ENCODE results near the gene UBR3.

Gene UBR3

DNA sequence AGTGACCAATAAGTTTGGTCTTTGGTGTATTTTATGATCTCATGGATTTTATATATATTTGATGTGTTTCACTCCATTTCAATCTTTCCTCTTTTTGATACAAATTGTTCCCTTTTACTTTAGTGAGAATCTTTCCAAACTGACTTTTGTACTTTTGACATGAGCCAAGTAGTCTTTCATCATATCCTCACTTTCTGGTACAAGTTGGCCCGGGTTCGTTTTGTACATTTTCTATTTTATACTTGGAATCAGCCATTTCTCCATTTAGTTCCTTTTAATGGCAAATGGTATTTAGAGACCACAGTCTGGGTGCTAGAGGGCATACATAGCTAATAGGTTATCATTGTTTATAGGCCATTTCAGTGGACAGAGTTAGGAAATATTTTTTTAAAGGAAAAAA lies 202.8 kb downstream of the UBR3 start:
- no peak for DNase-seq (ENCODE audit: extremely low read depth, low read depth)
- TF ChIP-seq, protein P1, sequence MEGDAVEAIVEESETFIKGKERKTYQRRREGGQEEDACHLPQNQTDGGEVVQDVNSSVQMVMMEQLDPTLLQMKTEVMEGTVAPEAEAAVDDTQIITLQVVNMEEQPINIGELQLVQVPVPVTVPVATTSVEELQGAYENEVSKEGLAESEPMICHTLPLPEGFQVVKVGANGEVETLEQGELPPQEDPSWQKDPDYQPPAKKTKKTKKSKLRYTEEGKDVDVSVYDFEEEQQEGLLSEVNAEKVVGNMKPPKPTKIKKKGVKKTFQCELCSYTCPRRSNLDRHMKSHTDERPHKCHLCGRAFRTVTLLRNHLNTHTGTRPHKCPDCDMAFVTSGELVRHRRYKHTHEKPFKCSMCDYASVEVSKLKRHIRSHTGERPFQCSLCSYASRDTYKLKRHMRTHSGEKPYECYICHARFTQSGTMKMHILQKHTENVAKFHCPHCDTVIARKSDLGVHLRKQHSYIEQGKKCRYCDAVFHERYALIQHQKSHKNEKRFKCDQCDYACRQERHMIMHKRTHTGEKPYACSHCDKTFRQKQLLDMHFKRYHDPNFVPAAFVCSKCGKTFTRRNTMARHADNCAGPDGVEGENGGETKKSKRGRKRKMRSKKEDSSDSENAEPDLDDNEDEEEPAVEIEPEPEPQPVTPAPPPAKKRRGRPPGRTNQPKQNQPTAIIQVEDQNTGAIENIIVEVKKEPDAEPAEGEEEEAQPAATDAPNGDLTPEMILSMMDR (IDR thresholded peaks at IDR 0.05; ENCODE audit: low read depth, low read length) = no peak

DNA sequence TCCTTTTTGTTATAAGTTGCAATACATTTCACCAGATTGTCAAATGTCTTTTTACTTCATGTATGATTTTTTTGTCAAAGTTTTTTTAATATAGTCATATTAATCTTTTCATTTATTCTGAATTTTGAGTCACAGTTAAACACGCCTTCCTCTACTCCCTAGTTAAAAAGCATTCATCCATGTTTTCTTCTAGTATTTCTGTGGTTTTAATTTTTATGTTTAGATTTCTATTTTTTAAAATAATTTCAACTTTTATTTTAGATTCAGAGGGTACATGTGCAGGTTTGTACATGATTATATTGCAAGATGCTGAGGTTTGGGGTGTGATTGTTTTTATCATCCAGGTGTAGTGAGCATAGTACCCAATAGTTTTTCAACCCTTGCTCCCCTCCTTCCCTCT lies 204.0 kb downstream of the UBR3 start:
- TF ChIP-seq, protein P1 (IDR thresholded peaks at IDR 0.05; ENCODE audit: low read depth, low read length) = no peak

DNA sequence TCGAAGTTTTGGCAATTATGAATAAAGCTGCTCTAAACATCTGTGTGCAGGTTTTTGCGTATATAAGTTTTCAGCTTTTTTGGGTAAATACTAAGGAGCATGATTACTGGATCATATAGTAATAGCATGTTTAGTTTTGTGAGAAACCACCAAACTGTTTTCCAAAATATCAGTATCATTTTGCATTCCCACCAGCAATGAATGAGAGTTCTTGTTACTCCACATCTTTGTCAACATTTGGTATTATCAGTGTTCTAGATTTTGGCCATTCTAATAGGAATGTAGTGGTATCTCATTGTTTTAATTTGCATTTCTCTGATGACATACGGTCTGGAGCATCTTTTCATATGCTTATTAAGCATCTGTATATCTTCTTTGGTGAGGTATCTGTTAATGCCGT lies 207.3 kb downstream of the UBR3 start:
- TF ChIP-seq, protein P1 (IDR thresholded peaks at IDR 0.05; ENCODE audit: low read depth, low read length) = no peak
- DNase-seq (ENCODE audit: extremely low read depth, low read depth) = no peak

More for the DNA sequence above, 204.0 kb downstream of the UBR3 start:
- DNase-seq (ENCODE audit: extremely low read depth, low read depth) = no peak

DNA sequence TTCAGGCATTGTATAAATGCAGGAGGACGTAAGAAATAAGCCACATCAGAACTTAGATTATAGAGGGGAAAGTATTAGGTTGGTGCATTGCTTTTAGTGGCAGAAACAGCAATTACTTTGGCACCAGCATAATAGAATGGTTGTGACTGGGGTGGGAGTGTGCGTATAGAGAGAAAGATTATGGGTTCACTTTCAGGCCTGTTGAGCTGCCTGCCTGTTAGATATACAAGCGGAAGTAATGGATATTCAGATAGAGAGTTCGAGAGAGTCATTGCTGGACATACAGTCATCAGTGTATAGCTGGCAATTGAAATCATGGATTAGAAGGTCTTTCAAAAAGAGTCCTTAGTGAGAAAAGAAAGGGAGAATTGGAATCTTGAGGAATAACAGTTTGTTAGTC lies 211.5 kb downstream of the UBR3 start:
- TF ChIP-seq, protein P1 (IDR thresholded peaks at IDR 0.05; ENCODE audit: low read depth, low read length) = no peak
- DNase-seq (ENCODE audit: extremely low read depth, low read depth) = no peak

DNA sequence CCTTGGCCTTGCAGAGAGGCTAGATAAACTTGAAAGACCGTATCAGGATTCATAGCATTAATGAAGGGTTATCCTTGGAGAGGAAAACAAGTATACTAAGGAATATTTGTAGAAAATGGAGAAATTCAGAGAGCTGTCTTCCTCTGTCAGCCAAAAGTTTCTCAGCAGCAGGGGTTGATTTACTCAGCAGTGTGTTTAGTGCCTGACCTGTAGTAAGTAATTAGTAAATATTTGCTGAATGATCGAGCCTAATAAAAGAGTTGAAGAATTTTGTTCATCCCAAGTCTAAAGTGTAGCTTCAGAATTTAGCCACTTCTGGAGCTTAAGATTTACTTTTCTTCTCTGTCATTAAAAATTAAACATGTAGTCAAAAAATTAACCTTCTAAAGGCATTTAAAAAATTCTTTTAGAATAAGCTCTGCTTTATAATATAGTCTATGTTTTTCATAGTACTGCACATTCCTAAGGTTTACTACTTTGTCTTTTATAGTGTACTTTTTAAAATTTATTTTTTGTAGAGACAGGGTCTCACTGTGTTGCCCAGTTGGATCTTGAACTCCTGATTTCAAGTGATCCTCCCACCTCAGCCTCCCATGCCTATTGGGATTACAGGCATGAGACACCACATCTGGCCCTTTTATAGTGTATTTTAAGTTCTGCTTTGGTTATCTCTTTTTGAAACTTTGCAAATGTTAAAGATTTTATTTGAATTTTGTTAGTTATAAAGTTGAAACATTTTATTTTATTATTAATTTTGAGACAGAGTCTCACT lies 212.3 kb downstream of the UBR3 start:
- TF ChIP-seq, protein P1 (IDR thresholded peaks at IDR 0.05; ENCODE audit: low read depth, low read length) = no peak
- DNase-seq (ENCODE audit: extremely low read depth, low read depth) = no peak

DNA sequence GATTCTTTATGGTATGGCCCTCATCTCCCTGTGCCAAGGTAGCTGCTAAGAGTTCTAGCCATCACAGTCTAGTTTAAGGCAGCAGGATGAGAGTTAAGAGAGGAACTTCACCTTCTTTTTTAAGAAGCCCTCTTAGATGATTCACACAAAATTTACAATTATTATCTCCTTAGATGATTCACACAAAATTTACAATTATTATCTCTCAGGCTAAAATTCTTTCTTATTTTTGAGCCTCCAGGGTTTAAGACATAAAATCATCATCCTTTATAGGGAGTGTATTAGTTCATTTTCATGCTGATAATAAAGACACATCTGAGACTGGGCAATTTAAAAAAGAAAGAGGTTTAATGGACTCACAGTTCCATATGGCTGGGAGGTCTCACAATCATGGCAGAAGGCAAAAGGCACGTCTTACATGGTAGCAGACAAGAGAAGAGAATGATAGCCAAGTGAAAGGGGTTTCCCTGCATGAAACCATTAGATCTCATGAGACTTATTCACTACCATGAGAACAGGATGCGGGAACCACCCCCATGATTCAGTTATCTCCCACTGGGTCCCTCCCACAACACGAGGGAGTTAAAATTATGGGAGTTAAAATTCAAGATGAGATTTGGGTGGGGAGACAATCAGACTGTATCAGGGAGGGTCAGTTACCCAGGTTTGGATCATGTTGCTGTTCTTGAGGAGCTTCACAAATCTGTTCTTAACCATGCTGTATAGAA lies 217.7 kb downstream of the UBR3 start:
- DNase-seq (ENCODE audit: extremely low read depth, low read depth) = no peak
- TF ChIP-seq, protein P1 (IDR thresholded peaks at IDR 0.05; ENCODE audit: low read depth, low read length) = no peak

All from AG09319 (cell line).